Measurements from ENCODE around the gene ACTR3C.

- TF ChIP-seq SIN3A (IDR thresholded peaks at IDR 0.05; ENCODE audit: borderline replicate concordance, insufficient read depth, low read length) = no peak
- TF ChIP-seq POLR2AphosphoS5 (IDR thresholded peaks at IDR 0.05; ENCODE audit: low read depth, low read length) = no peak
- no peak for TF ChIP-seq TAF1 (IDR thresholded peaks at IDR 0.05; ENCODE audit: borderline replicate concordance, insufficient read depth, low read length)
Measured at GRCh38 chr7:150343225-150343624, 19.9 kb upstream of the ACTR3C start.

Data from PFSK-1 (cell line).